ENCODE data around the gene INTS15. TPM values are rescaled to one million over a fixed set of nuclear protein-coding genes. Genes with fewer than 3 reads are reported as not detected.

Gene INTS15
- total RNA-seq (2022; extraction: Qiagen RNA extraction; ENCODE audit: low read depth), result 20.2 to 28.1 TPM (median 26.3 TPM) in 5 replicates

DNA sequence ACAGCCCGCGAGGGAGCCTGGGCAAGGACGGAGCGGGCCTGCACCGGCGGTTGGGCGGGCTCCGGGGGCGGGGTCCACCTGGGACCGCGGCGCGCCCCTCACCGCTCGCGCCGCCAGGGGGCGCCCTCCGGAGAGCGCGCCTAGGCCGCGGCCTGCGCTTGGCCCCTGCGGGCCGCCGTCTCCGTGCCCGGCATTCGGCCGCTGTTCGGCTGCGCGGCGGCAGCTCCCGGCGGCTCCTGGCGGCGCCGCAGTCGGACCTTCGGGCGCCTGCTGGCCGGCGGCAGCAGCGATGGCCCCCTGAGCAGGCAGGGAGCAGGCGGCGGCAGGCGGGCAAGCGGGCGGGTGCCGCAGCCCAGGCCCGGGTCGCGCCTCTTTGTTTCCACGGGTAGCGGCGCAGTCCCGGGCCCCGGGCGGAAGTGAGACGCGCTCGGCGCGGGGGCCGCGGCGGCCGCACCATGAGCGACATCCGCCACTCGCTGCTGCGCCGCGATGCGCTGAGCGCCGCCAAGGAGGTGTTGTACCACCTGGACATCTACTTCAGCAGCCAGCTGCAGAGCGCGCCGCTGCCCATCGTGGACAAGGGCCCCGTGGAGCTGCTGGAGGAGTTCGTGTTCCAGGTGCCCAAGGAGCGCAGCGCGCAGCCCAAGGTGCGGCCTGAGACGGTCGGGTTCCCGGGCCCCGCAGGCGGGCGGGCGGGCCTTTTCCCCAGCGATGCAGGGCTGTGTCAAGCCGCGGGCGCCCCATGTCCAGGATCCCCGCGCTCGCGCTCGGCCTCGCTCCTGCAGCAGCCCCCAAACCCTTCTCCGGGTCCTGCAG lies at the start of gene INTS15:
INTS15 (plus strand) TSS at position 193 of the 816 bp plus-strand sequence; CDS start at position 456, 263 bp downstream.

DNA sequence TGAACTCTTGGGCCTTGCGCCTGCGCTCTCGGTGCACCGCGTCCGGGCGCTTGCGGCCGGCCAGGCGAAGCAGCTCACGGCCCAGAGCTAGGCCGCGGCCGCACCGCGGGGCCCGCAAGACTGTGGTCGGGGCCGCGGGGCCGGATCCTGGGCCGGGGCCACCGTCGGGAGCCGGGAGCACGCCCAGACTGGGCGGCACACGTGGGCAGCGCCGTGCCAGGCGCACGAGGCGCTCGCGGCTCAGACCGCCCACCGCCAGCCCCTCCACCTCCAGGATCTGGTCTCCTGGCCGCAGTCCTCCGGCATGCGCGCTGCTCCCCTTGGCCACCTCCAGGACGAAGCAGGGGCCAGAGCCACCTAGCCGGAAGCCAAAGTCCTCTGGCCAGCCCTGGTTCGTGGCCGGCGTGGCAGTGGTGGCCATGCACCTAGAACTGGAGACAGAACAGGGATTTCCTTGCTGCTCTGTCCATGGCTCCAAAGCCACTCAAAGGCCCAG lies 38.8 kb upstream of the INTS15 start, which contains the start of gene GRID2IP:
GRID2IP (minus strand) TSS at position 446 of the 496 bp plus-strand sequence; CDS start at position 421, 25 bp downstream.

DNA sequence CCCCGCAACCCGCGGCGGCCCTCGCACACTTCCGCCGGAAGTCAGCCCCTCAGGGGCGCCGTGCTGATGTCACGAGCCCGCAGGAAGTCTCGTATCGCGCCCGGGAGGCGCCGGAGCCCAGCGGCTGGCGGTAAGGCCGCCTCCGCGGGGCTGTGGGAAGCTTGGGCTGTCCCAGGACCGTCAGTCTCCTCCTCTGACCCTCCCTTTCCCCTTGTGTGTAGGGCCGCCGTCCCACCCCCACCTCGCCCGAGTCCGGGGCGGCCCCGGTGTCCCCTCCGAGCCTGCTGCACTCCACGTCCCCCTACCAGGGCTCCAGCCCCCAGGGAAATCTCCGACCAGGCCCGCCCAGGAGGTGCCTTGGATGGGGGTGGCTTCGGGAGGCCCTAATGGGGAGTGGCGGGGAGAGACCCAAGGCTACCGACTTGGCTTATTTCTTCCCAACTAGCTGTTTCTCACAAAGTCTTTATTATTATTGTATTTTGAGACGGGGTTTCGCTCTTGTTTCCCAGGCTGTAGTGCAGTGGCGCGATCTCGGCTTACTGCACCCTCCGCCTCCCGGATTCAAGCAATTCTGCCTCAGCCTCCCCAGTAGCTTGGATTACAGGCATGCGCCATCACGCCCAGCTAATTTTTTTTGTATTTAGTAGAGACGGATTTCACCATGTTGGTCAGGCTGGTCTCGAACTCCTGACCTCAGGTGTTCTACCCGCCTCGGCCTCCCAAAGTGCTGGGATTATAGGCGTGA lies 12.3 kb upstream of the INTS15 start, which contains the start of gene ZDHHC4:
ZDHHC4 (plus strand) TSS at position 86 of the 745 bp plus-strand sequence. CDS start 3,108 bp downstream, outside the sequence.

DNA sequence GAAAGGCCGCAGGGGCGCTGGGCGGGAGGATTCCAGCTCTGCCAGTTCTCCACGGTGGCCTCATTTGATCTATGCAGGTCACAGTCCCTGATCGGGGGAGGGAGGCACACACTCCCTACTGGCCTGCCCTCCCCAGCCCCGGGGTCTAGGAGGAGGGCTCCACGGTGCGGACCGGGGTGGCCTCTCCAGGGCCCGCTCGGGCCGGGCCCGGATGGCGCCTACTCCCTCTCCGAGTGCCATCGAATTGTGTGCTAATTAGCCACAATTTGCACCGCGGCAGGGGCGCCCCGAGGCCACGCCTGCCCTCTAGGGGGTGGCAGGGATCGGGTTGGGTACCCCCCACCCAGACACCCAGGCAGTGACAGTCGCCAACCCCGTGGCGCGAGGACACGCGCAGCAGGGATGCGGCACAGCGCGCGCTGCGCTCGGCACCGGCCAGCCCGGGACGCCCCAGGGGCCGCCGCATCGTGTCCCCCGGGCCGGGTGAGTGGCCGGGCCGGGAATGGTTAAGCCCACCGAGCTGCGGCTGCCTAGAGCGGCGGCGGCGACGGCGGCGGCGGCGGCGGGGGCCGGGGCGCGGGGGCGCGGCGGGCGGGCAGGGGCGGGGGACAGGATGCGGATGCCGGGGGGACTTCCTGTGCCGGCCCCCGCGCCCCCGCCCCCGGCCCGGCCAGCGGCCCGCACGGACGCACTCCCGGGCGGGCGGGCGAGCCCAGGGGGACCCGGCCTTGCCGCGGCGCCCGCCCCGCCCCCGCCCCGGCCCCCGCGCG lies 25.3 kb downstream of the INTS15 start, which contains the start of gene ZNF853:
ZNF853 (plus strand) TSS at position 658 of the 770 bp plus-strand sequence. CDS start 565 bp downstream, outside the sequence.

DNA sequence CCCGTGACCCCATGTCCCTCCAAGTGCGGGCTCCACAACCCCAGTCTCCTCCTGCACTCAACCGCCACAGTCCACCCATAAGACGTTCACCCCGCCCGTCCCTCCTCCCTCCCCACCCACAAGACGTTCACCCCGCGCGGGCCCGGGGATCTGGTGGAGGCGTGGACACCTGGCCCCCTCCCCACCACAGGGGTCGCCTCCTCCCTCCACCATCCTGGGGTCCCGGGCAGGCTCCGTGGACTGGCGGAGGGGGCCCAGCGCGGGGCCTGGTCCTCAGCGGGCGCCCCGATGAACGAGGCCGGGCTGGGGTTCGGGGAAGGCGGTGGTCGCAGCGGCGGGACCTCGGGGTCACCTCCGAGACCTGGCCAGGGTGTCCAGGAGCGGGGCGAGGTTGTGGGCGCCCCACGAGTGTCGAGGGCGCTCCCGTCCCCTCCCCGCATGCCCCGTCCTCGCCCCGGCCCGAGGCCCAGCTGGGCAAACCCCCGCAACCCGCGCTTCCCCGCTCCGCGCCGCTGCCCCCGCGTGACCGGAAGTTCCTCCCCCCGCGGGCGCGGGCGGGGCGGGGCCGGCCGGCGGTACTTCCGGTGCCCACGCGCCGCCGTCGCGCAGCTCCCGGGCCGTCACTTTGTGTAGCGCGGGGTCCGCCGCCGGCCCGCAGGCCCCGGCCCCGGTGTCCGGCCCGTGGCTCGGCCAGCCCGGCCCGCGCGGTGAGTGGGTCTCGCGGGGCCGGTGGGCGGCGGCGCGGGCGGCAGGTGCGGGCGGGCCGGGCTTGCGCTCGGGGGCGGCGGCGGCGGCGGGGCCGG lies 47.1 kb downstream of the INTS15 start, which contains the start of gene ZNF316:
ZNF316 (plus strand) TSS at position 578 of the 803 bp plus-strand sequence. CDS start 5,092 bp downstream, outside the sequence.

Other genes with a start within 250 kb of the INTS15 start
- gene FAM220A, start 241.1 kb upstream of the INTS15 start, total RNA-seq (2022; extraction: Qiagen RNA extraction; ENCODE audit: low read depth), result 11.6 to 16.9 TPM (median 14.2 TPM) in 5 replicates
- gene RAC1, start 215.5 kb upstream of the INTS15 start, total RNA-seq (2022; extraction: Qiagen RNA extraction; ENCODE audit: low read depth), result 272 to 394 TPM (median 384 TPM) in 5 replicates
- 20.1 to 27.0 TPM (median 25.1 TPM) in 5 replicates for gene DAGLB, start 142.1 kb upstream of the INTS15 start, total RNA-seq (2022; extraction: Qiagen RNA extraction; ENCODE audit: low read depth)
- gene KDELR2, start 105.9 kb upstream of the INTS15 start, total RNA-seq (2022; extraction: Qiagen RNA extraction; ENCODE audit: low read depth), result 124 to 149 TPM (median 146 TPM) in 5 replicates
- gene GRID2IP, start 38.6 kb upstream of the INTS15 start, total RNA-seq (2022; extraction: Qiagen RNA extraction; ENCODE audit: low read depth), result 0.01 TPM in 1 of 5 replicates, not detected in the others
- 45.4 to 55.1 TPM (median 48.0 TPM) in 5 replicates for gene ZDHHC4, start 12.6 kb upstream of the INTS15 start, total RNA-seq (2022; extraction: Qiagen RNA extraction; ENCODE audit: low read depth)
- 1.9 to 3.0 TPM (median 2.2 TPM) in 5 replicates for gene ZNF853, start 25.6 kb downstream of the INTS15 start, total RNA-seq (2022; extraction: Qiagen RNA extraction; ENCODE audit: low read depth)
- gene ZNF316, start 47.3 kb downstream of the INTS15 start, total RNA-seq (2022; extraction: Qiagen RNA extraction; ENCODE audit: low read depth), result 8.3 to 15.3 TPM (median 13.6 TPM) in 5 replicates
- gene ZNF12, start 116.9 kb downstream of the INTS15 start, total RNA-seq (2022; extraction: Qiagen RNA extraction; ENCODE audit: low read depth), result 10.1 to 14.4 TPM (median 10.2 TPM) in 5 replicates
- gene RSPH10B2, start 164.1 kb downstream of the INTS15 start, total RNA-seq (2022; extraction: Qiagen RNA extraction; ENCODE audit: low read depth), result 0.05 to 0.28 TPM (median 0.13 TPM) in 3 of 5 replicates, not detected in the others
- 18.1 to 47.3 TPM (median 24.5 TPM) in 5 replicates for gene CCZ1B, start 236.3 kb downstream of the INTS15 start, total RNA-seq (2022; extraction: Qiagen RNA extraction; ENCODE audit: low read depth)